Hematopoietic multipotent progenitor cell treated with erythropoietin and hydrocortisone succinate and interleukin-3 and kit ligand, for 15 days (in vitro differentiated cells): ENCODE data around the gene KLHDC7B.

Experiments used
- DNase-seq: peaks from one replicate; pipeline ENCODE4 v3.0.0-alpha.2; 2015; ENCODE audit warnings: low spot score

KLHDC7B gene

DNA sequence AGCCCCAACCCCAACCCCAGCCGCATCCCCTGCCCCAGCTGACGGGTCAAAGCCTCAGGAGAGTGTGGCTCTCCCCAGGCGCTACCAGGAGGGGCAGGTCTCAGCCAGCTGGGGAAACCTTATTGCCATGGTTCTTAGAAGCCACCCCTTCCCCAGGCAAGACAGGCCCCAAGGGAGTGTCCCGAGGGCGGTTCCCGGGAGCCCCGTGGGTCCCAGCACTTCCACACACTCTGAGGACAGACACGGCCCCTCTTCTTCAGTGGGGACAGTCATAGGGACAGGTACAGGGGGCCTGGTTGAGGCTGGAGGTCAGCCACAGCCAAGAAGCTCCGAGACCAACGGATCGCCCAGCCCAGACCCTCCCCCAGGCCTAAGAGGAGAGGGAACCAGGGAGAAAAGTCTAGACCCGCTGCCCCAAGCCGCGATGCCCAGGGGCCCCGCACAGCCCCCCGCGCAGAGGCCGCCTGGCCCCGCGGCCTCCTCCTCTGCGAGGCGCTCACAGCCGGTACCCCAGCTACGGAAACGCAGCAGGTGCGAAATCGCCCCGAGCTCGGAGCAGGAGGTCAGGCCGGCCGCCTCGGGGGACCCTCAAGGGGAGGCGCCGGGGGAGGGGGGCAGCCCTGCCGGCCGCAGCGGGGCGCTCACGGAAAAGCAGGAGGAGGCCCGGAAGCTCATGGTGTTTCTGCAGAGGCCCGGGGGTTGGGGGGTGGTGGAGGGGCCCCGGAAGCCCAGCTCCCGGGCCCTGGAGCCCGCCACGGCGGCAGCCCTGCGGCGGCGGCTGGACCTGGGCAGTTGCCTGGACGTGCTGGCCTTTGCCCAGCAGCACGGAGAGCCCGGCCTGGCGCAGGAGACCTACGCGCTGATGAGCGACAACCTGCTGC is 2.6 kb downstream of the KLHDC7B start:
- DNase-seq: no peak

DNA sequence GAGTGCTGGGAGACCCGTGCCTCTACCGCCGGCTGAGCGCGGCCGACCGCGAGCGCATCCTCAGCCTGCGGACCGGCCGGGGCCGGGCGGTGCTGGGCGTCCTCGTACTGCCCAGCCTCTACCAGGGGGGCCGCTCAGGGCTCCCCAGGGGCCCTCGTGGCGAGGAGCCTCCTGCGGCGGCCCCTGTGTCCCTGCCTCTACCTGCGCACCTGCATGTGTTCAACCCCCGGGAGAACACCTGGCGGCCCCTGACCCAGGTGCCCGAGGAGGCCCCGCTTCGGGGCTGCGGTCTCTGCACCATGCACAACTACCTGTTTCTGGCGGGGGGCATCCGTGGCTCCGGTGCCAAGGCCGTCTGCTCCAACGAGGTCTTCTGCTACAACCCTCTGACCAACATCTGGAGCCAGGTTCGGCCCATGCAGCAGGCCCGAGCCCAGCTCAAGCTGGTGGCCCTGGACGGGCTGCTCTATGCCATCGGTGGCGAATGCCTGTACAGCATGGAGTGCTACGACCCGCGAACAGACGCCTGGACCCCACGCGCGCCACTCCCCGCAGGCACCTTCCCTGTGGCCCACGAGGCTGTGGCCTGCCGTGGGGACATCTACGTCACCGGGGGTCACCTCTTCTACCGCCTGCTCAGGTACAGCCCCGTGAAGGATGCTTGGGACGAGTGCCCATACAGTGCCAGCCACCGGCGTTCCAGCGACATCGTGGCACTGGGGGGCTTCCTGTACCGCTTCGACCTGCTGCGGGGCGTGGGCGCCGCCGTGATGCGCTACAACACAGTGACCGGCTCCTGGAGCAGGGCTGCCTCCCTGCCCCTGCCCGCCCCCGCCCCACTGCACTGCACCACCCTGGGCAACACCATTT is 3.5 kb downstream of the KLHDC7B start:
- DNase-seq: no peak

DNA sequence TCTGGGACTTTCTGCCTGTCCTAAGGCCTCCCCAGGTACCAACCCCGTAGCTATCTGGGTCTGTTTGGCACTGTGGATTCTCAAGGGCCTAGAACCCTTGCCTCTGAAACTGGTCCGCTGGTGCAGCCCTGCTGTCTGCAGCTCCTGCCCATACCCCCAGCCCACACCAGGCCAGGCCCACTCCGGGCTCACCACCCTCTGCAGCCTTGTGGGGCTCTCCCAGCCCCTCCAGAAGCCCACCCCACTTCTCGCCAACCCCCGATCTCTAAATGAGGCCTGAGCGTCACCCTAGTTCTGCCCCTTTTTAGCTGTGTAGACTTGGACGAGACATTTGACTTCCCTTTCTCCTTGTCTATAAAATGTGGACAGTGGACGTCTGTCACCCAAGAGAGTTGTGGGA is 4.7 kb downstream of the KLHDC7B start:
- no peak for DNase-seq

DNA sequence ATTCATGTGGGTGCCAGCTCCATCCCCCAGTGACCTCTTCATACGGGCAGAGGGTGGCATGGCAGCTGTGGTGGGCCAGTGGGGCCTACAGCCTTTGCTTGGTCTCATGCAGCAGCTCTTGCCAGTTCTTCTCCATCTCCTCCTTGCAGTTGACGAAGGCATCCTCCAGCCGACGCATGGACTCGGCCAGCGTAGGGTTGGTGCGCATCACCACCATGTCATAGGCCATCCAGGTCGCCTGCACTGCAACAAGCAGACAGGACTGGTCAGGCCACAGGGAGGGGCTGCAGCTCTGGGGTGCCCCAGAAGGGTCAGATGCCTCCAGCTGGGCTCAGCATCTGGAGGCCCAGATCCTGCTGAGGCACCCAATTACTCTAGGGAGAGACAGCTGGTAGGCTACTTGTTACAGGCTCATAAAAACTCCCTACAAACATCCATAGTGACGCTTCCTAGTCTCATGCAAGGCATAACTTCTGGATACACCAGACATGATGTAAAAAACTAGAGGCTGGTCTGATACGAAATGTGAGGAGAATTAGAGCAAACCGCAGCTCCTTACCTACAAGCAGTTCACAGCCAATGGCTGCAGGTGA is 5.6 kb downstream of the KLHDC7B start:
- DNase-seq: no peak

DNA sequence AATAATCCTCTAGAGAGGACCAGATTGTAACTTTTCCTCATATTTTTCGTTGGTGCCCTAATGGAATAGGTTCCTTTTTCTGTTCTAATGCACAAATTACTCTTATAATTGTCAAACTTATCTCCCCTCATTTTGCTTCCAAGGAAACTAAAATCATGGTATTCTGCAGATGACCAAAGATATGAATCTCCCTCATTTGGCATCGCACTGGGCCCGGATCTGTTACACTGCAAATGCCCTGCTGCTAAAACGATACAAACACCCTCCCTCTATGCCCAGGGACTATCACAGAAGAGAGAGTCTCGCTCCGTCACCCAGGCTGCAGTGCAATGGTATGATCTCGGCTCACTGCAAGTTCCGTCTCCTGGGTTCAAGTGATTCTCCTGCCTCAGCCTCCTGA is 7.6 kb downstream of the KLHDC7B start:
- no peak for DNase-seq

DNA sequence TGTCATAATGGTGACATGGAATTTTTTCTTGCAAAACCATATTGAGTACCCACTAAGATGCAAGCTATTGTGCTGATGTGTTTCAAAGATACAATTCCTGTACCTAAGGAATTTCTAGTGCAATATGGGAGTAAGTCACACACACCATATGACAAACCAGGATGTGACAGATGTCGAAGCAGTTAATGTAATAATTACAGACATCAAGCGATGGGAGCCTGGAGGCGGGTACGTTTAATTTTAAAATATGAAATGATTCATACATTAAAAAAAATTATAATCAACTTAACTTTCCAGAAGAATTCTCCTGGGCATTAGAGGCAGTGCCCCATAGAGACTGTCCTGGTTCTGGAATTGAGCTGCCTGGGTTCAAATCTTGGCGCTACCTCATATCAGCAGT is 11.0 kb downstream of the KLHDC7B start:
- no peak for DNase-seq

DNA sequence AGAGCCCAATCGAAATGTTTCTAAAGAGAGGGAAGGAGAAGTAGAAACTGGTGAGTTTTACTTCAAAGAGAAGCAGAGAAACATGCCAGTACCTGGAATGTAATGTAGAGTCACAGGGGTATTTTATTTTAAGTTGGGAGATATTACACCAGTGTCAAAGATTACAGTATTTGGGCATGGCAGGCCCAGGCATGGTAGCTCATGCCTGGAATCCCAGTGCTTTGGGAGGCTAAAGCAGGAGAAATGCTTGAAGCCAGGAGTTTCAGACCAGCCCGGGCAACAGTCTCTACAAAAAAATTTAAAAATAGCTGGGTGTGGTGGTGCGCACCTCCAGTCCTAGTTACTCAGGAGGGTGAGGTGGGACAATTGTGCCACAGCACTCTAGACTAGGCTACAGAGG is 14.3 kb downstream of the KLHDC7B start:
- DNase-seq: no peak

DNA sequence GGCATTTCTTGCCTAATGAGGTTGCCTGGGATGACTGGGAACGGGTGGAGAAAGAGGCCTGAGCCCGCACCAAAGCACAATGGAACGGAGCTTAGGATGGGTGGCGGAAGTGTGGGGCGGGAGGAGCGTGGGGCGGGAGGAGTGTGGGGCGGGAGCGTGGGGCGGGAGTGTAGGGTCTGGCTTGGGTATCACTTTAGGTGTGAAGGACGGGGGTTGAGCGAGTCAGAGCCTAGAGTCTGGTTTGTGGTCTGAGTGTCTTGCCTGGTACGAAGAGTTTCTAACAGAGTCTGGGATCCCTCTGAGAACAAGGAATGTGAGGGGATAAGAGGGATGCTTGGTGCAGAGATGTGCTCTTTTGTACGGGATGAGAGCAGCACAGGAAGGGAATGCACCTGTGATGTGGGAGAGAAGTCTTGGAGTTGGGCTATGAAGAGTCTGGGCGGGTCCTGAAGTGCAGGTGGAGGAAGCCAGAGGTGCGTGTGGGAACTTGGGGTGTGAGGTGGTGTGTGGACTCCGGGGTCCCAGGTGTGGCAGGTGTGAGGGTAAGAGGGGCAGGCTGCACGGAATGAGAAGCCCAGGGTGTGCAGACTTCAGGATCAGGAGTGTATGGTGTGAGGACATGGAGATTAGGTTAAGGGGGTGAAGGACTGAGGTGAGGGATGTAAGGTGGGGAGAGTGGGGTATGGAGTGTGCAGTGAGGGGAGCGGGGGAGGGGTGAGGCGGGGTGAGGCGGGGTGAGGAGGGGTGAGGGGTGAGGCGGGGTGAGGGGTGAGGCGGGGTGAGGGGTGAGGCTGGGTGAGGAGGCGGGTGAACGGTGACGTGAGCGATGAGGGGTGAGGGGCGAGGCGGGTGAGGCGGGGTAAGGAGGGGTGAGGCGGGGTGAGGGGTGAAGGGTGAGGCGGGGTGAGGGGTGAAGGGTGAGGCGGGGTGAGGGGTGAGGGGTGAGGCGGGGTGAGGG is 16.0 kb downstream of the KLHDC7B start:
- DNase-seq: no peak

DNA sequence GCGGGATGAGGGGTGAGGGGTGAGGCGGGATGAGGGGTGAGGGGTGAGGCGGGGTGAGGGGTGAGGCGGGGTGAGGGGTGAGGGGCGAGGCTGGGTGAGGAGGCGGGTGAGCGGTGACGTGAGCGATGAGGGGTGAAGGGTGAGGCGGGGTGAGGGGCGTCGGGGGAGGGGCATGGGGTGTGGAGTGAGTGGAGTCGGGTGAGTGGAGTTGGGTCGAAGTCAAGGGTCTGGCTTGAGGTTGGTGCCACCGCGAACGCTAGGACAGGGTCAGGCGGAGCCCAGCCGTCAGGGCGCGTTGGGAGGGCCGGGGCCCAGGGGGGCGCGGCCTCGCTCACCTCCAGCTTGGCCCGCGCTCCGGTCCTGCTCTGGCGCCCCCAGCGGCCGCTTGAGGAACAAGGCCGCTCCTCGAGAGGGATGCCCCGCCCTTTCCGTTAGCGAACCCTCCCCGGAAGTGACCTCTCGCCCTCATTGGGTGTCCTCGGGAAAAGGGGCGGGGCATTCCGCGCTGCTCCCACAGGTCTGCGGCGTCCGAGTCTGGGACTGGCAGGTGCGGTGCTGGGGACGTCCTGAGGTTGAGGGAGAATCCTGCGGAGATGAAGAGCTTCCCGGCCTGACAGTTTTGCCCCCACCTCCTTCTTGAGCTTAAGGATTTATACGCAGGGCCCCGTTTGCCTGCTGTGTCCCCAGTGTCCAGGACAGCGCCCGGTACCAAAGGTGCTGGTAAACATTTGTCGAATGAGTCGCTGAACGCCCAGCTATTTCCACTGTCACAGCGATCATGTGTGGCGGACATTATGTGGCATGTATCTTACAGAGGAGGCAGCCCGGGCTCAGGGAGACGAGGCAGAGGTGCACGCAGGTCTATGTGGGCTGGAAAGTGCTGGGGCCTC is 17.1 kb downstream of the KLHDC7B start, which contains the start of gene SYCE3:
Gene SYCE3 (minus strand): TSS at position 397 of the 890 bp plus-strand sequence. CDS start 6,514 bp downstream, outside the sequence.
- DNase-seq: peak; percentile 98

DNA sequence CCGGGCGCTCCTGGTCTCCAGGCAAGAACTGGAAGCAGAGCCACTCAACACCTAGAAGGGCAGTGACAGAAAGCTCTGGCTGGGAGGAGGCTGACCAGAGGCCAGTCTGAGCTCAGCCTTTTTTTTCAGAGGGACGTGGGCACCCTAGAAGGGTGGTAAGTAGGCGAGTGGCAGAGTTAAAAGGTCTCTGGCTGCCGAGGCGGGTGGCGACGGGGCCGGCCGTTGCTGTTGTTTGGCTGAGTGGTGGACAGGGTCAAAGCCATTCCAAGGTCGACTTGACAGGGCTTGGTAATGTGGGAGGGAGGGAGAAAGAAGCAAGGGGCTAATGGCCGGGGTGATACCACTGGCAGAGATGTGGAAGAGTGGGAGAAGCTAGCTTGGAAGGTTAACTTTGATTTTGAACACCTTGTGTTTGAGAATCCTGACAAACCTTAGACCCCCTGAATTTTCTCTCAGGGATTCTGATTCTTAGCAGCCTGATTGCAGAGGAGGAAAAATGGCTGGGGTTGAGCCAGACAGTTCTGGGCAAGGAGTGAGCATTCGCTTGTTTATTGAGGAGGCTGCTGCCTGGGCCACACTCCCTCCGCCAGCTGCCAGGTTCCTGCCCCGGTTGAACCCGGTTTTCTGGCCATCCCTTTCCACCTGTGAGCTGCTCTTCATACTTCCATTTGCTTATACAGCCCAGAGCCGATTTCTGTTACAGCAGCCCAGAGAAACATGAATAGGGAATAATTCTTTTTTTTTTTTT is 17.9 kb downstream of the KLHDC7B start:
- DNase-seq: no peak

DNA sequence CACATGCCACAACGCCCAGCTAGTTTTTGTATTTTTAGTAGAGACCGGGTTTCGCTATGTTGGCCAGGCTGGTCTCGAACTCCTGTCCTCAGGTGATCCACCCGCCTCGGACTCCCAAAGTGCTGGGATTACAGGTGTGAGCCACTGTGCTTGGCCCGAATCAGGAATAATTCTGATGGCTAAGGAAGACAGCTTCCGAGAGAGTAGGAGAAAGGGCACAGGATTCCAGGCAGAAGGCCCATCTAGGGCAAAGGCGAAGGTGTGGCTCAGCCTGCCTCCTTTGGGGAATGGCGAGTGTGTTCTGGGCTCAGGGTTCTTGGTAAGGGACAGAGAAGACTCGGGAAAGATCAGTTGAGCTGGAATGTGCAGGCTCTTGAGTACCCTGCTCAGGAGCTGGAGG is 18.6 kb downstream of the KLHDC7B start:
- DNase-seq: no peak

DNA sequence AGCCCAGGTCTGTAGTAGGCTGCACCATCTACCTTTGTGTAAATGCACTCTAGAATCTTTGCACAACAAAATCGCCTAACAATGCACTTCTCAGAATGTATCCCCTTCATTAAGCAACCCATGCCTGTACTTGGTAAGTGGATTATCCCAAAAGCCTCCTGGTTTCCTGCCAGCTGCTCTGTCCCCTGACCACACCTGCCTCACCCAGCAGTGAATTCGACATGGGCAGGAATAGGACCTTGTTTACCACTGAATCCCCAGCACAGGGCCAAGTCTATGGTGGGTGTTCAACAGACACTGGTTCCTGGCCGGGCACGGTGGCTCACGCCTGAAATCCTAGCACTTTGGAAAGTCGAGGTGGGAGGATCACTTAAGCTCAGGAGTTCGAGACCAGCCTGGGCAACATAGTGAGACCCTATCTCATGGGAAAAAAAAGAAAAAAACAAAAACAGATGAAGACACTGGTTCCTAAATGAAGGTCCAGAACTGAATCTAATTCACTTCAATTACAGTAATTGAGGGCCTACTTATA is 22.1 kb downstream of the KLHDC7B start:
- no peak for DNase-seq

DNA sequence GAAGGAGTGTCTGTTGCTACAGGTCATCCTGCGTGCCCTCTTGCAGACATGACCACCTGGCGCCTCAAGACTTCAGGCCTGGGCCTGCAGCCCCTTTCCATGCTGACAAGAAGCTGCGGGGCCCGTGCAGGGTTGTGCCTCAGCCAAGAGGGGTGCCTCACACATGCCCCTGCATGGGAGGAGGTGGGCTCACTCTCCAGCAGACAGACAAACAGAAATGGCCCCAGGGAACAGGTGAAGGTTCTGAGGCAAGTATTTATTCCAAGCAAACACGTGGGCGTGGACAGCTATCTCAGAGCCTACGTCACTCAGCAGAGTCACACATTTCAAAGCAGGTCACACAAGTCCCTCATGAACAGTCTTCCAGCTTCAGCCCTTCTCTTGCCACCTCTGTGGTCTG is 22.9 kb downstream of the KLHDC7B start:
- DNase-seq: no peak

DNA sequence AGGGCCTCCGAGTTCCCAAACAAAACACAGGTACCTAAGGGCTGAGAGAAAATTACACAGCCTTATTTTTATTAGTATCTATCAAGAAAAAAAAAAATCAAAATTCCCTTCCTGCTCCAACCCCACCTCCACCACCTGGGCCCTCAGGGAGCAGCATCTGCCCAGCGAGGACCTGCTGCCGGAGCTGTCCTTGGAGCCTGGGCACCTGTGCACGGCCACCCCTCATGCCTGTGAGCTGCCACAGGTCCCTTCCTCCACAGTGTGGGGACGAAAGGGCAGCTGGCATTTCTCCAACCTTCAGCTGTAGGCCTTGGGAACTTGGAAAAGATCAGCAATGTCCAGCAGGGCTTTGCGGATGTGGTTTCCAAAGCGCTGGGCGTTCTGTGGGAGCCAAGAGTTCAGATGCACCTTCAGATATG is 23.4 kb downstream of the KLHDC7B start:
- no peak for DNase-seq

DNA sequence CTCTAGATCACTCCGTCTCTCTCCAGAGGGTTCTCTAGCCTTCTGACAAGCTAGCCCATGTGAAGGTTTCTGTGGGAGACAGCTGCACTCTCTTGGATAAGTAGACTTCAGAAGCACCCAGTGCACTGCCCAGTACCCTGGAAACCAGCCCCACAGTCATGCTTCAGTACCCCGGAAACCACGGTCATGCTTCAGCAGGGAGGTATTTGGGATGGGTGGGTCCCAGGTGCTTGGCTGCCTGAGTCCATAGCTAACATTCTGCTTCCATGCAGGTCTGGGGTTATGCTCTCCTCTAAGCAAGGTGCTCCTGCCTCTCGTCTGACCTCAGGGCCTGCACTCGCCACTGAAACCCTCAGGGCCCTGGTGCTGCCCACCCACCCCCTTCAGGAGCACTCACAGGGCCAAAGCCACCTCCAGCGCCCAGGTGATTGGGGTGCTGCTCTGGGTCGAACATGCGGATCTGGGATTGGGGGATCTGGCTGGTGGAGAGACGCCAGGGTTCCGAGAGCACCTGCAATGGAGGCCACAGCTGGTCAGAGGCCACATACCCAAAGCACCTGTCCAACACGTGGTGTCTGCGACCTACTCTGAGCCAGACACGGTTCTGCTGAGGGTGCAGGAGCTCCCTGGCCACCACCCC is 24.3 kb downstream of the KLHDC7B start:
- DNase-seq: no peak

DNA sequence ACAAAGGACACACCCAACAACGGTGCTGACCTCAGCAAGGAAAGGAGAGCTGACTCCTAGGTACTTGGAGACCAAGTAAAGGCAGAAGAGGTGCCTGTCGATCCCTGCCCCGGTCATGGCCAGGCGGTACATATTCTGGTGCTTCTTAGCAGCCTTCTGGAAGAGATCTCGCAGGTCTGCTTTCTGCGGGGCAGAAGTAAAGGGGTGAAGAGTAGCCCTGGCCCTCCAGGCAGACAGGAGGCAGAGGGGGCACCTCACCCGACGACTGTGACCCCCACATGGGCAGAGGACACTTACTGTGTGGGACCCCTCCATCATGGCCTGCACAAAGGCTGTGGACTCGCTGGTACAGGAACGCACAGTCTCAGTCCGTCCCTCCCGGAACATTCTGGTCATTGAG is 25.2 kb downstream of the KLHDC7B start:
- no peak for DNase-seq

DNA sequence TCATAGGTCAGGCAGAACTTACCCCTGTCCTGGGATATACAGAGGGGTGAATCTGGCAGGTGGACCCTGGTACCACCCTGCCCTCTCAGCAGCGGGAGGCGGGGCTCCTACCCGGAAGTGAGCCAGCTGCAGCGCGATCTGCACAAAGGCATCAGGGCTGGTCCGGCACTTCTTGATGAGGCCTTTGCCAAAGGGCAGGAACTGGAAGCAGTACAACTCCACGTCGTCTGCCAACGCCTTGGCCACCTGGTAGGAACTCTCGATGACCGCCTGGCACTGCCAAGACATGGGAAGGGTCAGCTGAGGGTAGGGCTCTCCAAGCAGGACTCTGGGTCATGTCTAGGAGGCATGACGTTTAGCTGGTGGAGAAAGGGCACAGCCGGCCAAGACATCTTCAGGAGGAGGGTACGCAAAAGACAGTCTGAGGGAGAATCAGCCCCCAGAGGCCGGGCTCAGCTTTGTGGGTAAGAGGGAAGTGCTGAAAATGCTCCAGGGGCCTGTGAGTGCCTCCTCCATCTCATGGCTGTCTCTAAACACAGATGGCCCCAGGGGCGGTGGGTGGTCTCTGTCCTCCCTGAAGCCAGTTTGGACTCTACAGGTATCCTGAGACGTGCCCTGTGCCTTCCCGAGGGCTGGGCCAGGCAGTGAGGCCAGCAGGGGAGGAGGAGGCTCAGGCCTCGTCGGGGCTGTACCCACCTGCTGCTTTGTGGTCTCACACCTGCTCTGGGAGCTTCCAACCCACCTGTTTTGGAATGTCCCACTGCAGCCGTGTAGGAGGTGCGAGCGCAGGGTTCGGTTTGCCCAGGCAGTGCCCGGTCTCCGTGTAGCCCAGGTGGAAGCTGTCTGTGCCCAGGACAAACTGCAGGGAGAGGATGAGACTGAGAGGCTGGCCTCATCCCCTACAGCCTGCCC is 25.8 kb downstream of the KLHDC7B start:
- no peak for DNase-seq

DNA sequence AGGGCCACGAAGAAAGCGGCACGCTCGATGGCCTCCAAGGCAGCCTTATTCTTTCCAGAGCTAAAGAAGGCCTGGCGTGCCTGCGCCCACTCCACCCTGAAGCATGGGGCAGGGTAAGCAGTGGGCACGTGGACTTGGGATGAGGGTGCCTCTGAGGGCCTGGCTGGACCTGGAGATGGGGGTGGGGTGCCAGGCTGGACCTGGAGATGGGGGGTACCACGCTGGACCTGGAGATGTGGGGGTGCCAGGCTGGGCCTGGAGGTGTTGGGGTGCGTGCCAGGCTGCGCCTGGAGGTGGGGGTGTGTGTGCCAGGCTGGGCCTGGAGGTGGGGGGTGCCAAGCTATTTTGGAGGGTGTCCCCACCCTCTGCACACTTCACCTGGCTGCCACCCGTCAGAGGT is 27.3 kb downstream of the KLHDC7B start:
- no peak for DNase-seq
